GM12872 (cell line): ENCODE measurements around the gene ABCA9.

Experiments used
- CTCF ChIP-seq: IDR thresholded peaks from 3 replicates; pipeline ENCODE4 v1.5.1; 2011; ENCODE audit warnings: low read depth, mild to moderate bottlenecking, low read length, moderate library complexity; ENCODE audit not compliant: insufficient read depth

ABCA9 gene

GRCh38 chr17:69050999-69051775 lies 9.5 kb downstream of the ABCA9 start:
- TF ChIP-seq CTCF = no peak

- no peak for TF ChIP-seq CTCF
Measured at GRCh38 chr17:69048634-69049033, 12.1 kb downstream of the ABCA9 start.

GRCh38 chr17:69047368-69048263 lies 13.1 kb downstream of the ABCA9 start:
- TF ChIP-seq CTCF = no peak

GRCh38 chr17:69046121-69046807 lies 14.5 kb downstream of the ABCA9 start:
- TF ChIP-seq CTCF = no peak

GRCh38 chr17:69045646-69046045 lies 15.1 kb downstream of the ABCA9 start:
- TF ChIP-seq CTCF = no peak

GRCh38 chr17:69044371-69044770 lies 16.4 kb downstream of the ABCA9 start:
- no peak for TF ChIP-seq CTCF
